Measurements from ENCODE around the gene ADAMTSL5.

- TF ChIP-seq POLR2A (IDR thresholded peaks at IDR 0.05; ENCODE audit: low read length) (no peak), GATA1 (IDR thresholded peaks at IDR 0.05; ENCODE audit: low read depth, low read length) (no peak)
Measured at GRCh38 chr19:1513499-1514294, 878 bp upstream of the ADAMTSL5 start.
